ENCODE data around the gene SEC16A. TPM values are rescaled to one million over a fixed set of nuclear protein-coding genes. Genes with fewer than 3 reads are reported as not detected.

SEC16A gene
- total and polyA plus RNA-seq, 4 donors, result 25.1 to 60.9 (median 45.1) TPM

- Histone ChIP-seq H3K36me3 (ENCODE audit: control insufficient read depth, insufficient read depth, low read length) (peaks cover 83% of the 10 kb centered on the region), H3K4me3 (ENCODE audit: low read depth, low read length) (no peak overlapping the region), H3K9me3 (ENCODE audit: control insufficient read depth, insufficient read depth, low read length) (no peaks in the 10 kb centered on the region), H3K27ac (ENCODE audit: low read depth, low read length) (no peak overlapping the region), H3K4me1 (ENCODE audit: control insufficient read depth, insufficient read depth, low read length) (peaks cover 5% of the 10 kb centered on the region), H3K27me3 (ENCODE audit: control insufficient read depth, insufficient read depth, low read length) (no peaks in the 10 kb centered on the region)
- no peak for DNase-seq (ENCODE audit: low read depth in 4 of 6, low spot score in 6 of 6)
- 97% methylated on average over 4 of the region's 7 CpGs for WGBS (ENCODE audit: insufficient coverage)
Observed at GRCh38 chr9:136443687-136444086, 39.2 kb downstream of the SEC16A start.

- Histone ChIP-seq H3K4me3 (ENCODE audit: low read depth, low read length) (no peak overlapping the region), H3K9me3 (ENCODE audit: control insufficient read depth, insufficient read depth, low read length) (no peaks in the 10 kb centered on the region), H3K4me1 (ENCODE audit: control insufficient read depth, insufficient read depth, low read length) (peaks cover 8% of the 10 kb centered on the region)
Observed at GRCh38 chr9:136443087-136443486, 39.8 kb downstream of the SEC16A start.

DNA sequence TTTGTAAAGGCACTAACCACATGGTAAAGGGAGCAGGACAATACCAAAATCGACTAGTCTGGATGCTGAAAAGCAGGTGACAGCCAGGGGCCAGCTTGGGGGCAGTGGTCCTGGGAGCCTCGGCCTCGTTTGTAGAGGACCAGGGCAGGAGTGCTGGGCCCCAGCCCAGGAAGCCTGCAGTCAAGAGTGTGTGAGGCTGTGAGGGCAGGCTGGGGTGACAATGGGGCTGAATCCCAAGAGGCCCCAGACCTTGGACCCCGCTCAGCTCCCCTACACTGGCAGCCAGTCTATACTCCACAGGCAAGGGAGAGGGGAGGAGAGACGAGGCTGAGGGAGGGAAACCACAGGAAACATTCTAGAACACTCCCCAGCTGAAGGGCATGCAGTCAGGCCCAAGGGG is 40.6 kb downstream of the SEC16A start:
- no peak overlapping the region for H3K4me3 ChIP-seq (ENCODE audit: low read depth, low read length)
- H3K9me3 ChIP-seq (ENCODE audit: control insufficient read depth, insufficient read depth, low read length), result no peaks in the 10 kb centered on the region
- H3K36me3 ChIP-seq (ENCODE audit: control insufficient read depth, insufficient read depth, low read length), result peaks cover 79% of the 10 kb centered on the region
- WGBS (ENCODE audit: insufficient coverage), result 95% methylated on average over 3 of the region's 5 CpGs
- H3K4me1 ChIP-seq (ENCODE audit: control insufficient read depth, insufficient read depth, low read length), result peaks cover 16% of the 10 kb centered on the region
- H3K27ac ChIP-seq (ENCODE audit: low read depth, low read length), result no peak overlapping the region
- H3K27me3 ChIP-seq (ENCODE audit: control insufficient read depth, insufficient read depth, low read length), result no peaks in the 10 kb centered on the region
- no peak for DNase-seq (ENCODE audit: low read depth in 4 of 6, low spot score in 6 of 6)

More at GRCh38 chr9:136443087-136443486, 39.8 kb downstream of the SEC16A start:
- DNase-seq (ENCODE audit: low read depth in 4 of 6, low spot score in 6 of 6), result no peak
- WGBS (ENCODE audit: insufficient coverage), result 95% methylated on average over 14 of the region's 15 CpGs
- Histone ChIP-seq H3K27me3 (ENCODE audit: control insufficient read depth, insufficient read depth, low read length) (no peaks in the 10 kb centered on the region), H3K27ac (ENCODE audit: low read depth, low read length) (no peak overlapping the region), H3K36me3 (ENCODE audit: control insufficient read depth, insufficient read depth, low read length) (peaks cover 77% of the 10 kb centered on the region)

GRCh38 chr9:136441681-136442245 is 41.1 kb downstream of the SEC16A start:
- H3K27ac ChIP-seq (ENCODE audit: low read depth, low read length), result no peak overlapping the region
- no peak for DNase-seq (ENCODE audit: low read depth in 4 of 6, low spot score in 6 of 6)
- no peak overlapping the region for H3K4me3 ChIP-seq (ENCODE audit: low read depth, low read length)
- 89% methylated on average over 17 of the region's 17 CpGs for WGBS (ENCODE audit: insufficient coverage)
- no peaks in the 10 kb centered on the region for H3K9me3 ChIP-seq (ENCODE audit: control insufficient read depth, insufficient read depth, low read length)
- H3K4me1 ChIP-seq (ENCODE audit: control insufficient read depth, insufficient read depth, low read length), result peaks cover 21% of the 10 kb centered on the region
- peaks cover 79% of the 10 kb centered on the region for H3K36me3 ChIP-seq (ENCODE audit: control insufficient read depth, insufficient read depth, low read length)
- no peaks in the 10 kb centered on the region for H3K27me3 ChIP-seq (ENCODE audit: control insufficient read depth, insufficient read depth, low read length)

DNA sequence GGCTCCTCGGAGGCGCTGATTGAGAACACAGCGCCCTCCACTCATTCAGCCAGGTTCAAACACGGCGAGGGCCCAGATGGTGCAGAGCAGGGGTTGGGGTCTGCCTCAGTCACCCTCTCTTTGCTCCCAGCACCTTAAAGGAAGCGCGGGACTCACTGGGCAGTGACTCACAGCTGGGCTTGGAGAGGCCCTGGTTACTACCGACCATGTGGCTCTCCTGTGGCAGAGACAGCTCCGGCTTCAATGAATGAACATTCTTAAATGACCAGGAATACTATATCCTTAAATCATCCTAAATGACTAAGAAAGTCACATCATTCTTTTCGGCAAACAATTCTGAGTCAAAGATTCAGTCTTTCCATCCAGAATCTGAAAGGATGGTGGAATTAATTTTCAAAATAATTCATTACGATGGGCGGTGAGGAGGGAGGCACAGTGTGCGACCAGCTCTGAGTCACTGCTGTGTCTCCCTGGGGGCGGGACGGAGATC is 41.6 kb downstream of the SEC16A start:
- Histone ChIP-seq H3K27me3 (ENCODE audit: control insufficient read depth, insufficient read depth, low read length) (no peaks in the 10 kb centered on the region), H3K4me1 (ENCODE audit: control insufficient read depth, insufficient read depth, low read length) (peaks cover 25% of the 10 kb centered on the region), H3K9me3 (ENCODE audit: control insufficient read depth, insufficient read depth, low read length) (no peaks in the 10 kb centered on the region), H3K27ac (ENCODE audit: low read depth, low read length) (no peak overlapping the region), H3K4me3 (ENCODE audit: low read depth, low read length) (no peak overlapping the region), H3K36me3 (ENCODE audit: control insufficient read depth, insufficient read depth, low read length) (peaks cover 78% of the 10 kb centered on the region)
- 94% methylated on average over 14 of the region's 15 CpGs for WGBS (ENCODE audit: insufficient coverage)
- no peak for DNase-seq (ENCODE audit: low read depth in 4 of 6, low spot score in 6 of 6)

GRCh38 chr9:136439481-136440408 is 43.1 kb downstream of the SEC16A start, which contains the start of gene INPP5E:
Gene INPP5E (minus strand): TSS chr9:136439845. CDS start chr9:136439419, 426 bp downstream.
- H3K36me3 ChIP-seq (ENCODE audit: control insufficient read depth, insufficient read depth, low read length), result peaks cover 78% of the 10 kb centered on the region
- peak within 1 kb of the TSS; percentile 63 for H3K4me3 ChIP-seq (ENCODE audit: low read depth, low read length)
- DNase-seq (ENCODE audit: low read depth in 4 of 6, low spot score in 6 of 6), result peak in 5 of 6 donors; percentile 54 to 91 (median 57)
- H3K27ac ChIP-seq (ENCODE audit: low read depth, low read length), result no peak within 1 kb of the TSS
- peaks cover 27% of the 10 kb centered on the region for H3K4me1 ChIP-seq (ENCODE audit: control insufficient read depth, insufficient read depth, low read length)
- WGBS (ENCODE audit: insufficient coverage), result 2% methylated on average over 88 of the region's 90 CpGs
- no peaks in the 10 kb centered on the region for H3K9me3 ChIP-seq (ENCODE audit: control insufficient read depth, insufficient read depth, low read length)
- no peaks in the 10 kb centered on the region for H3K27me3 ChIP-seq (ENCODE audit: control insufficient read depth, insufficient read depth, low read length)

- H3K4me1 ChIP-seq (ENCODE audit: control insufficient read depth, insufficient read depth, low read length), result peaks cover 27% of the 10 kb centered on the region
- no peaks in the 10 kb centered on the region for H3K9me3 ChIP-seq (ENCODE audit: control insufficient read depth, insufficient read depth, low read length)
- peak in 2 of 6 donors; percentile 7 to 46 for DNase-seq (ENCODE audit: low read depth in 4 of 6, low spot score in 6 of 6)
- H3K36me3 ChIP-seq (ENCODE audit: control insufficient read depth, insufficient read depth, low read length), result peaks cover 78% of the 10 kb centered on the region
- H3K4me3 ChIP-seq (ENCODE audit: low read depth, low read length), result peak overlapping the region; percentile 63
- H3K27ac ChIP-seq (ENCODE audit: low read depth, low read length), result no peak overlapping the region
- under 1% methylated on average over 91 of the region's 91 CpGs for WGBS (ENCODE audit: insufficient coverage)
- no peaks in the 10 kb centered on the region for H3K27me3 ChIP-seq (ENCODE audit: control insufficient read depth, insufficient read depth, low read length)
Observed at GRCh38 chr9:136438548-136439480, 44.0 kb downstream of the SEC16A start.

GRCh38 chr9:136437839-136438547 is 44.8 kb downstream of the SEC16A start:
- peaks cover 78% of the 10 kb centered on the region for H3K36me3 ChIP-seq (ENCODE audit: control insufficient read depth, insufficient read depth, low read length)
- H3K9me3 ChIP-seq (ENCODE audit: control insufficient read depth, insufficient read depth, low read length), result no peaks in the 10 kb centered on the region
- H3K4me1 ChIP-seq (ENCODE audit: control insufficient read depth, insufficient read depth, low read length), result peaks cover 27% of the 10 kb centered on the region
- WGBS (ENCODE audit: insufficient coverage), result 50% methylated on average over 31 of the region's 37 CpGs
- no peaks in the 10 kb centered on the region for H3K27me3 ChIP-seq (ENCODE audit: control insufficient read depth, insufficient read depth, low read length)
- no peak overlapping the region for H3K27ac ChIP-seq (ENCODE audit: low read depth, low read length)
- H3K4me3 ChIP-seq (ENCODE audit: low read depth, low read length), result peak overlapping the region; percentile 63
- peak in 2 of 6 donors; percentile 16 to 30 for DNase-seq (ENCODE audit: low read depth in 4 of 6, low spot score in 6 of 6)

Measured in spinal cord (tissue), 10 donors.